HG02571 (cell line): ENCODE data around the gene SFXN4.

ENCODE experiments used
- ATAC-seq: cut with Tn5 transposase; IDR thresholded peaks from one replicate; pipeline ENCODE4 v1.9.1; 2021; ENCODE audit warnings: mild to moderate bottlenecking, moderate library complexity; ENCODE audit not compliant: unreplicated experiment

Gene SFXN4, protein sequence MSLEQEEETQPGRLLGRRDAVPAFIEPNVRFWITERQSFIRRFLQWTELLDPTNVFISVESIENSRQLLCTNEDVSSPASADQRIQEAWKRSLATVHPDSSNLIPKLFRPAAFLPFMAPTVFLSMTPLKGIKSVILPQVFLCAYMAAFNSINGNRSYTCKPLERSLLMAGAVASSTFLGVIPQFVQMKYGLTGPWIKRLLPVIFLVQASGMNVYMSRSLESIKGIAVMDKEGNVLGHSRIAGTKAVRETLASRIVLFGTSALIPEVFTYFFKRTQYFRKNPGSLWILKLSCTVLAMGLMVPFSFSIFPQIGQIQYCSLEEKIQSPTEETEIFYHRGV

GRCh38 chr10:119165171-119166117, at the start of gene SFXN4:
SFXN4 (minus strand) TSS chr10:119165714; CDS start chr10:119165647, 67 bp downstream.
- peak; percentile 90 for ATAC-seq

DNA sequence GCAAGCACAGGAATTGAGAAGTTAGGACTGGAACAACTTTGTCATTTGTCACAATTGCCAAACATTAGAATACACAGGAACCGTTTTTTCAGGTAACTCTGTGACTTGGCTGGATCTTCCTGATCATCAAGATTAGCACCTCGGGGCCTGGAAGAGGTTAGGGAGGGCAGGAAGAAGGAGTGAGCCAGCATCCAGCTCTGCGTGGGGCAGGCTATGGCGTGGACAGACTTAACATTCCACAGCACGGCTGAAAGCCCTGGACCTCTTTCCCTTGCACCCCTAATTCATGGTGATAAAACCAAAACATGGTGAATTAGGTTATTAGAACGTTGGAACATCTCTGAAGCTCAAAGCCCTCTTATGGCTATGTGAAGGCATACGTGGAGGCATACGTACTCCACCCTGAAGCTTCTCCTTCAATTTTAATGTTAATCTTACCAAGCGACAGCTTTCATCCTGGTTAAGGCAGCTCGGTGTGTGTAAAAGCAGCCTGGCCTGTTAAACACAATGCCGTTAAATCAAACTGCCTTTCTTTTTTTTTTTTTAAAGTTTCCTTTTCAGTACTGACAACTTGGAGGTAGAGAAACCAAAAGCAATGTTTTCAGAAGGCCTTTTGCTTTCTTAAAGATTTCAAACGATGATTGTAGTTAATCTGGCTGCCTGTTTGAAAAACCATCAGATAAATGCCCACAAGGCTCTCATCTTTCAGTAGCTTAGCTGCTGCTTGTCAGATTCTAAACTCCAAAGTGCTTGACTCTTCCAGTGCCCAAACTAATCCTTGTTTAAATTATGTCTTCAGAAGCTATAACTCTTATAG, 46.3 kb upstream of the SFXN4 start:
- no peak for ATAC-seq

DNA sequence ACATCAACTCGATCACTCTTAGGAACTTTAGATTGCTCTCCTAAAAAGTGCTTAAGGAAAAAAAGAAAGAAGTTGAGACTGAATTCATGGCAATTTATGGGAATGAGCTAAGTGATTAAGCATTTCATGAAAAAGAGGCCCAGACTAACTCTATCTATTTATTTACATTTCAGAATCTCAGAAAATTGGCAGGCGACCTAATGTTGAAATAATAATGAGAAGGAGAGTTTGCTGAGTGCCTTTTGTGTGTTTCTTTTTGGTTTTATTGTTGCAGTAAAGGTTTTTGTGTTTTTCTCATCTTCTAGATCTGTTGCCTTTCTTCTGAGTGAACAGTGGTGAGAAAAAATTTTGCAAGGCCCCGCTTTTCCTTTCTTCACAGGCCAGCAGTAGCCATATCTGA, 45.7 kb upstream of the SFXN4 start:
- no peak for ATAC-seq

DNA sequence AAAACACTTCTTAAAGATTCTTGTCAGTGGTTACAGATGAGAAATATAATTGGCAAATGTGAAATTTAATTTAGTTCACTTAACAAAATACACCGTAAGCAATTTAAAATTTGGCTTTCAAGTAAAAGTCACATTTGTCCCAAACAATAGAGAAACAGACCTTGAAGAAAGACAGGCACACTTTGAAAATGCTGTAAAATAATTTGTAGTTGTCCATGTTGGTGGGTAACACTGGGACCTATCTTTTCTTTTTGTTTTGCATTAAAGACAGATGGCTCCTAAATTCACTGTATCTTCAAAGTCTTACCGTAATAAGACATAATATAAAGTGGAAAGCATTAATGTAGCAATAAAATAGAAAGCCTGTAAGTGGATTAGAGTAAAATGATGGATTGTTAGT, 45.1 kb upstream of the SFXN4 start:
- ATAC-seq = no peak

DNA sequence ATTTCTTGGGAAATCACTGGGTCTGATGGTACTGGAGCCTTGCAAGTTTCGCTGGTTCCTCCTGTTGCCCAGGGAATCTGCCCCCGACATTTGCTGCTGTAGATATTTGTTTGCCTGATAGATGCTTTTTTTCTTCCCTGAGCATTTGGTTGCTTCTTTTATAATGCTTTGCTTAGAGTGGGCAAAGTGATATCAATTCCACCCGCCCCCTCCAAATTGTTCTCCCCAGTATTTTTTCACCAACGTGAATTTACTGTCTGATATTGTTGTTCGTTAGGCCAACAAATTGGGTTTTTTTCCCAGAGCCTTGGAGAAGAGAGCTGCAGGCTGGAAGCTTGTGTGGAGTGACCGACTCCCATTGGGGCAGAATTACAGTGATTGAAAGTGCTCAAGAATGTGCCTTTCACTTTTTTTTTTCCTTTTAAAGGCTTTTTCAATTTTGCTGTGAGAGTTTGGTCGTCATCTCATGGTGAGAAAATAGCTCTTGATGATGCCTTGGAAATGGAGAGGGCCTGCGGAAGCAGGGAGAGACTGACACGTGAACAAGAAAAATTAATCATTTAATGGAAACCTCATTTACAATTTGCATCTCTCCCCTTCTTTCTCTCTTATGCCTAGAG, 44.3 kb upstream of the SFXN4 start:
- ATAC-seq = no peak

DNA sequence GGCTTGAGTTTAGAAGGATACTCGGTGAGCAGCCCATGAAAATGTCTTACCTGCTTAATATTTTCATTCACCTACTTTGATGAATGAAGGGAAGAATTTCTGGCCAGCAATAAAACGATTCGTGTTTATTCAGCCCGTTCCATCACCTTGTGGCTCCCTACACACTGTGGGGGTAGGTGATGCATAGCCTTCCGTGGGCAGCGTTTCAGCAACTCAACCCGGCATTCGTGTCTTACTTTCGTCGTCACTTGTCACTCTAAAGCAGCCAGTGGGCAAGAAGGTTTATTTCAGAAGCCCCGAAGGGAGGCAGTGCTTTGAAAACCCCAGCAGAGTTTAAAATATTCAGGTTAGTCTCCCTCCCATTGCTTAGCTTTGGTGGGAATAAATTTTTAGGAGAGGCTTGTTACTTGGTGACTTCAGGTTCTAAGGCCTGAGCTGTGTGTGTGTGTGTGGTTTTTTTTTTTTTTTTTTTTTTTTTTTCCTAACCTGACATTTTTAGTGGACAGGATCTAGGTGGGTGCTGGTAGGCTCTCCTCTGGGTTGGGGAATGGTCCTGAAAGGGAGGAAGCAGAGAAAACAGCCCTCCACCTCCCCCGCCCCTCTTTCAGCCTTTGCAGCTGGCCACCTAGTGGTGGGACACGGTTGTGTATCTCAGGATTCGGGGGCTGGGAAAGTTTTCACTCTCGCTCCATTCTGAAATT, 43.7 kb upstream of the SFXN4 start:
- ATAC-seq = no peak

GRCh38 chr10:119208553-119208940, 43.0 kb upstream of the SFXN4 start:
- ATAC-seq = no peak

- peak; percentile 5 for ATAC-seq
Observed at GRCh38 chr10:119207713-119208552, 42.4 kb upstream of the SFXN4 start.

- ATAC-seq = peak; percentile 72
Observed at GRCh38 chr10:119207366-119207666, 41.8 kb upstream of the SFXN4 start, which contains the start of gene GRK5. GRK5 (plus strand) TSS chr10:119207571; CDS start chr10:119207918, 347 bp downstream.

GRCh38 chr10:119206603-119207365, 41.3 kb upstream of the SFXN4 start:
- ATAC-seq = peak; percentile 56

DNA sequence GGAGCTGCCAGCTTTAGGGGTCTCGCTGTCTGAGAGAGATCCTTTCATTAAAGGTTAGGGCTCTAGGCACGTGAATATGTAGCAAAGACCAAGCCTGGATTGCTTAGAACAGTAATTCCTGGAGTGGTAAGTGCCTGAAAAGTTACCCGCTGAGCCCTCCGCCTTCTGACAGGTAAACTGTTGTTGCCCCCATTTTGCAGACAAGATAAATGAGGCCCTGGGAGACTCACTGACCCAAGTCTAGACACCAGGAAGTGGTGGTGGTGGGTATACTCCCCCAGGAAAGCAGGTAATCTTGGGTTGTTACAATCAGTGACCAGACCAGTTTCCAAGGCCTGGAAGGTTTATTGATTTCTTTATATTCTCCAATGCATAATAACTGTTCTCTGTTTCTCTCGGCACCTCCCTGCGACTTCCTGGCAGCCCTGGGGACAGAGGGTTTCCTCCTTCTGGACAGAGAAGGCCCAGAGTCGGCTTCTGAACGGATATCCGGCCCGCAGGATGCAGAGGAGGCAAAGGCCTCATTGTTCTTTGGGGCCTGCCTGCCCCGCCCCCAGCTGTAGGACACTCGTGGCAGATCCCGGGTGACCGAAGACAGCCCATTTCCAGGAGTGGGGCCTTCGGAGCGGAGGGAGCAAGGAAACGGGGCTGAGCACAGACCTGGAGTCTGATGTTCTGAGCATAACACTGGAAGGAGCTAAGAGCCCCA, 40.5 kb upstream of the SFXN4 start:
- ATAC-seq = no peak

DNA sequence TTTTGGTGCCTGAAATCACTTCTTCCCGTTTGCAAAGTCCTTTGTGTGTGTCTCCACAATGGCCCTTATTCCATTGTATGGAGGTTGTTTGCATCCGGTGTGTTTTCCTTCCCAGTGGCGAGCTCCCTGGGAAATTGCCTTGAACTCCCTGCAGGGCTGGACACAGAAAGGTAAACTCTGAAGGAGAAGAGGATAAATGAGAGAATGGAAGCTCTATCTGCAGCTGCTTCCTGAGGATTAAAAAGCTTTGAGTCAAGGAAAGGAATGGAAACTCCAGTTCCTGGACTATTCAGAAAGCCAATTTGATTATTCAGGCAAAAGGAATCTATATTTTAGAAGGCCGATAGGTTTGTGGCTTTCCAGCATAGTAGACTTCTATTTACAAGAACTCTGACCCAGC, 37.5 kb upstream of the SFXN4 start:
- ATAC-seq = no peak

- ATAC-seq = no peak
Observed at GRCh38 chr10:119201233-119201632, 35.7 kb upstream of the SFXN4 start.

GRCh38 chr10:119199231-119199992, 33.9 kb upstream of the SFXN4 start:
- ATAC-seq = no peak

GRCh38 chr10:119198438-119198837, 32.9 kb upstream of the SFXN4 start:
- ATAC-seq = no peak

GRCh38 chr10:119197921-119198320, 32.4 kb upstream of the SFXN4 start:
- no peak for ATAC-seq

DNA sequence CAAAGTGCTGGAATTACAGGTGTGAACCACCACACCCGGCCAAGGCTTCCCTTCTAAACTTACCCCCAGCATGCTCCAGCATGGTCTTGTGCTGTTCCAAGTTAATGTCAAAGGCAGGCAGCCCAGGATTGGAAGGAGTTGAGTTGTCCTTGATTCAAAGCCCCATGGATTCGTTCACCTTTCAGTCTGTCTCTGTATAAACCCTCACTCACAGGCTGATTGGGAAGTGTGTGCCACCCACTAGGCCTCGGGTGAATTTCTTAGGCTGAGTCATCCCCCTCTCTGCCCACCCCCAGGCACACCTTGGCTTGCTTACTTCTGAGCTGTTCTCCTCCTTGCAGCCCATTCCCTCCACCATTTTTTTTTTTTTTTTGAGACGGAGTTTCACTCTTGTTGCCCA, 26.4 kb upstream of the SFXN4 start:
- no peak for ATAC-seq
